Gastroesophageal sphincter (tissue), 4 donors: ENCODE measurements around the gene BAZ1A. TPM values are rescaled to one million over a fixed set of nuclear protein-coding genes. Genes with fewer than 3 reads are reported as not detected.

Source experiments
- ATAC-seq: fragments of 150-250 bp; one replicate; pipeline ENCODE4 v1.9.1; 2016; ENCODE audit warnings: mild to moderate bottlenecking, moderate library complexity
- H3K27ac ChIP-seq, 4 donors: fragments of 200-600 bp; sonication (generic) in 3 of 4; 1 replicate in 3 of 4; 2 replicates in 1 of 4; pipeline ENCODE4 v1.5.1; 2016 to 2019
- H3K27me3 ChIP-seq: fragments of 200-600 bp; sonication (generic); one replicate; pipeline ENCODE4 v1.5.1; 2019
- H3K36me3 ChIP-seq, 2 donors: fragments of 200-600 bp; sonication (generic); one replicate each; pipeline ENCODE4 v1.5.1; 2019; ENCODE audit warnings: control low read depth in 1 of 2
- H3K4me1 ChIP-seq, 3 donors: fragments of 200-600 bp; sonication (generic); 1 replicate in 2 of 3; 2 replicates in 1 of 3; pipeline ENCODE4 v1.5.1; 2016 to 2019; ENCODE audit warnings: control low read depth in 2 of 3
- H3K4me3 ChIP-seq, 2 donors: fragments of 200-600 bp; sonication (generic); one replicate each; pipeline ENCODE4 v1.5.1; 2019; ENCODE audit warnings: mild to moderate bottlenecking in 1 of 2, moderate library complexity in 1 of 2
- H3K9me3 ChIP-seq, 3 donors: fragments of 200-600 bp; sonication (generic); one replicate each; pipeline ENCODE4 v1.5.1; 2017 to 2019; ENCODE audit warnings: control low read depth in 2 of 3
- CTCF ChIP-seq, 4 experiments: fragments of 200-600 bp in 2 of 4; fragments of 450-650 bp in 2 of 4; sonication (generic) in 1 of 4; IDR thresholded peaks; one replicate each; pipeline ENCODE4 v1.5.1; 2017 to 2019; ENCODE audit warnings: antibody characterized with exemption in 4 of 4, mild to moderate bottlenecking in 2 of 4, moderate library complexity in 2 of 4
- EP300 ChIP-seq: sonication (generic); formaldehyde crosslinking; IDR thresholded peaks from one replicate; pipeline ENCODE4 v1.6.1; 2017; ENCODE audit warnings: antibody characterized with exemption, mild to moderate bottlenecking
- POLR2A ChIP-seq, 2 donors: fragments of 450-650 bp; IDR thresholded peaks; one replicate each; pipeline ENCODE4 v1.6.1; 2017; ENCODE audit warnings: antibody characterized with exemption in 2 of 2, mild to moderate bottlenecking in 2 of 2, moderate library complexity in 1 of 2
- POLR2AphosphoS5 ChIP-seq: sonication (generic); formaldehyde crosslinking; IDR thresholded peaks from one replicate; pipeline ENCODE4 v1.6.1; 2017; ENCODE audit warnings: antibody characterized with exemption
- WGBS, 2 donors: methylation state at CpG; one replicate each; pipeline ENCODE4 v1.1.5; 2018; ENCODE audit warnings: low coverage in 1 of 2; 5-methylcytosine and 5-hydroxymethylcytosine counted together
- total RNA-seq, 4 donors: library from RNA; depleted of rRNA; stranded (reverse); fragments of >200 nt; gene quantifications; one replicate each; pipeline ENCODE4 v1.1.0, GENCODE V29; 2016

Gene BAZ1A
- total RNA-seq, 4 donors from 2014 or later = 17.0 to 36.9 (median 21.6) TPM

DNA sequence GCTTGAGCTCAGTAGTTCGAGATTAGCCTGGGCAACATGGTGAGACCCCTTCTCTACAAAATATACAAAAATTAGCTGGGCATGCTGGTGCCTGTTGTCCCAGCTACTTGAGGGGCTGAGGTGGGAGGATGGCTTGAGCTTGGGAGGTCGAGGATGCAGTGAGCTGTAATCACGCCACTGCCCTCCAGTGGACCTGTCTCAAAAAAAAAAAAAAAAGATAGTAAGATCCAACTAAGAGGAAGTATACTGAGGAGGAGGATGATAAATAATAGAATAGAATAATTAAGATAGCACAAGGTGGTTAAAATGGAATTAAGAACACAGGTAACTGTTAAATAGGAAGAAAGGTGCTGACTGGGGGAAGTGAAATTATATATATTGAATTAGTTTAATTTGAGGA lies 37.0 kb upstream of the BAZ1A start:
- Histone ChIP-seq H3K9me3 (no peaks in the 10 kb centered on the region), H3K4me3 (no peak overlapping the region), H3K27me3 (no peaks in the 10 kb centered on the region), H3K27ac (no peak overlapping the region), H3K36me3 (no peaks in the 10 kb centered on the region), H3K4me1 (no peaks in the 10 kb centered on the region)
- ATAC-seq = no peak
- 62 to 88% methylated on average over 1 to 3 of the region's 3 CpGs for WGBS, 2 donors
- TF ChIP-seq POLR2AphosphoS5 (no peak), POLR2A (IDR thresholded peaks at IDR 0.05) (no peak), CTCF (IDR thresholded peaks at IDR 0.05) (no peak), EP300 (no peak)

- WGBS, 2 donors = 77 to 81% methylated on average over 6 of the region's 6 CpGs
- no peak for TF ChIP-seq CTCF (IDR thresholded peaks at IDR 0.05)
- TF ChIP-seq POLR2AphosphoS5 = no peak
- no peak for TF ChIP-seq EP300
- no peak for TF ChIP-seq POLR2A (IDR thresholded peaks at IDR 0.05)
- no peak overlapping the region for H3K4me3 ChIP-seq
- no peak overlapping the region for H3K27ac ChIP-seq
- no peak for ATAC-seq
- no peaks in the 10 kb centered on the region for H3K9me3 ChIP-seq
- H3K4me1 ChIP-seq = no peaks in the 10 kb centered on the region
- H3K27me3 ChIP-seq = no peaks in the 10 kb centered on the region
- H3K36me3 ChIP-seq = no peaks in the 10 kb centered on the region
These were observed 36.3 kb upstream of the BAZ1A start for GRCh38 chr14:34911209-34912150.

DNA sequence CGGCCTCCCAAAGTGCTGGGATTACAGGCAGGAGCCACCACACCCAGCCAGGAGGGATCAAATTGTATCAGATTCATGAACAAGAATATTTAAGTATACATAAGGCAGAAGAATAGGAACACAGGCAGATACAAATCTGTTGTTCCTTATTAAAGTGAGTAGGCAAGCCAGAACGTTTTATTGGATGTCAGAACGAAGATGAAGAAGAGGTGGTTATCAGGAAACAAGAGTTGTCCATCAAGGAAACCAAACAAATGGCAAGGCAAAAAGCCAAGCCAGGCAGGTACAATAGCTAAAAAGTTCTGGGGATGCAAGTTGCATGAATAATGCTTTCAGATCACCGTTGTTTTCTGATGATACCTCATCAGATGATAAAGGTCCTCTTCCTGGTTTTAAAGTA lies 31.1 kb upstream of the BAZ1A start:
- Histone ChIP-seq H3K4me1 (no peaks in the 10 kb centered on the region), H3K9me3 (no peaks in the 10 kb centered on the region), H3K36me3 (no peaks in the 10 kb centered on the region), H3K27ac (no peak overlapping the region), H3K27me3 (no peaks in the 10 kb centered on the region), H3K4me3 (no peak overlapping the region)
- ATAC-seq = no peak
- TF ChIP-seq POLR2A (IDR thresholded peaks at IDR 0.05) = no peak
- no peak for TF ChIP-seq CTCF (IDR thresholded peaks at IDR 0.05)
- no peak for TF ChIP-seq POLR2AphosphoS5
- TF ChIP-seq EP300 = no peak
- 64 to 66% methylated on average over 3 of the region's 4 CpGs for WGBS, 2 donors

DNA sequence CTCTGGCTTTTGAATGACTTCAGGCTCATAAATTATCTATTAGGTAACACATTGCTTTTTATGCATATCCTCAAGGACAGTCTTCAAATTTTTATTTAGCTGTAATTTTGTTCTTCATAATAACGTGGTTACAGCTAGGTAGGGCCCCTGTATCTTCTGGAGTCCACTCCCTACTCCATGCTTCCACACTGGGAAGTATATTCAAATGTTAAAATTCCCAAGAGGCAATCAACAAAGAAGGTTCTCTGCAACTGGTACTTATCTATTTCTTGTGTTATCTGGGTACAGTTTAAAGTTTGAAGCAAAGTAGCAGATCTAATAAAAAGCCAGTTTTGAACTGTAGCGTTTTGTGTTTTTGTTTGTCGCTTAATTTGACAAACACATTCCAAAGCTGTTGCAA lies 20.1 kb upstream of the BAZ1A start:
- H3K27me3 ChIP-seq = no peaks in the 10 kb centered on the region
- H3K36me3 ChIP-seq = no peaks in the 10 kb centered on the region
- H3K27ac ChIP-seq = no peak overlapping the region
- ATAC-seq = no peak
- 64 to 65% methylated on average over 3 of the region's 3 CpGs for WGBS, 2 donors
- no peak for TF ChIP-seq POLR2A (IDR thresholded peaks at IDR 0.05)
- H3K9me3 ChIP-seq = no peaks in the 10 kb centered on the region
- no peak overlapping the region for H3K4me3 ChIP-seq
- H3K4me1 ChIP-seq = no peaks in the 10 kb centered on the region

DNA sequence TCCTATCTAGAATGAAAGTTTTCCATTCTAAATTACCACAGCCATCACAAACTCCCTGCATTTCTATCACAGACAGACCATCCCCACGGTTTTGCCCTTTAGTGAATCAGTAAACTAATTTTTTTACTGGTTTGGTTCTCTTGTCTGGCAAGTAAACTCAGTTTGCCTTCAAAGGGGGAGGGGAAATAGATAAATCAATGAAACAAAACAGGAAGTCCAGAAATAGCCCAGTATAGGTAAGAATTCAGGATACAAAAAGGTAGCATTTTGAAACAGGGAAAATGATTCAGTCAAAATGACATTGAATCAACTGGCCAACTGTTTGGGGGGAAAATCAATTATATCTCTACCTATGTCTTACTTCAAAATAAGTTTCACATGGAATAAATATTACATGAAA lies 15.8 kb upstream of the BAZ1A start:
- 41 to 63% methylated on average over 1 of the region's 1 CpG for WGBS, 2 donors
- Histone ChIP-seq H3K4me3 (no peak overlapping the region), H3K36me3 (no peaks in the 10 kb centered on the region)

More for the DNA sequence above, 15.8 kb upstream of the BAZ1A start:
- Histone ChIP-seq H3K27me3 (no peaks in the 10 kb centered on the region), H3K27ac (no peak overlapping the region), H3K9me3 (no peaks in the 10 kb centered on the region), H3K4me1 (no peaks in the 10 kb centered on the region)
- ATAC-seq = no peak
- TF ChIP-seq POLR2AphosphoS5 (no peak), POLR2A (IDR thresholded peaks at IDR 0.05) (no peak), CTCF (IDR thresholded peaks at IDR 0.05) (no peak), EP300 (no peak)
